Suprapubic skin (tissue), 4 donors: Measurements from ENCODE around the gene PHETA1.

ENCODE experiments used
- CTCF ChIP-seq, 2 donors: fragments of 200-600 bp in 1 of 2; fragments of 450-650 bp in 1 of 2; sonication (generic) in 1 of 2; IDR thresholded peaks; one replicate each; pipeline ENCODE4 v1.5.1; 2016 to 2019; ENCODE audit warnings: antibody characterized with exemption in 2 of 2, mild to moderate bottlenecking in 1 of 2, moderate library complexity in 1 of 2
- POLR2A ChIP-seq, 2 donors: fragments of 450-650 bp; IDR thresholded peaks; one replicate each; pipeline ENCODE4 v1.6.1; 2017; ENCODE audit warnings: antibody characterized with exemption in 2 of 2, mild to moderate bottlenecking in 2 of 2, moderate library complexity in 2 of 2
- POLR2AphosphoS5 ChIP-seq, 3 donors: sonication (generic); formaldehyde crosslinking; IDR thresholded peaks; one replicate each; pipeline ENCODE4 v1.6.1; 2017; ENCODE audit warnings: antibody characterized with exemption in 3 of 3

DNA sequence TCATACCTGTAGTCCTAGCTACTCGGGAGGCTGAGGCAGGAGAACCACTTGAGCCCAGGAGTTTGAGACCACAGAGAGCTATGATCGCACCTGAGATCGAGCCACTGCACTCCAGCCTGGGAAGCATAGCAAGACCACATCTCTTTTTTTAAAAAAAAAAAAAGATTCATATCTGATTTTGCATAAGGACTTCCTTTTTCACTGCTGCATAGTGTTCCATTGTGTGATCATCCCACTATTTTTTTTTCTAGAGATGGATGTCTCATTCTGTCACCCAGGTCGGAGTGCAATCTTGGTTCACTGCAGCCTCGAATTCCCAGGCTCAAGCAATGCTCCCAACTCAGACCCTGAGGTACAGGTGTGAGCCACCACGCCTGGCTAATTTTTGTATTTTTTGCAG lies 50.4 kb downstream of the PHETA1 start:
- TF ChIP-seq POLR2A (IDR thresholded peaks at IDR 0.05) (no peak), CTCF (IDR thresholded peaks at IDR 0.05) (no peak), POLR2AphosphoS5 (IDR thresholded peaks at IDR 0.05) (no peak)
